GM23338 (cell line): ENCODE data around the gene RAB3IL1. TPM values are rescaled to one million over a fixed set of nuclear protein-coding genes. Genes with fewer than 3 reads are reported as not detected.

ENCODE experiments used
- ATAC-seq: fragments of 200-7000 bp; cut with Tn5 transposase; 3 replicates; pipeline ENCODE4 v1.9.1; 2020
- DNase-seq: peaks from one replicate; pipeline ENCODE4 v3.0.0-alpha.2; 2015; ENCODE audit warnings: low spot score
- H2AFZ ChIP-seq: fragments of 200-600 bp; sonication (generic); 2 replicates; pipeline ENCODE4 v1.8.0; 2016; ENCODE audit warnings: antibody characterized with exemption, mild to moderate bottlenecking, moderate library complexity
- H3F3A ChIP-seq: fragments of 200-600 bp; sonication (generic); replicated peaks from 2 replicates; pipeline ENCODE4 v1.8.0; 2017; ENCODE audit warnings: antibody characterized with exemption, mixed run types, low read depth
- H3K27ac ChIP-seq: fragments of 200-600 bp; sonication (generic); 2 replicates; pipeline ENCODE4 v1.6.1; 2016; ENCODE audit warnings: low read depth
- H3K27me3 ChIP-seq: fragments of 200-600 bp; sonication (generic); 2 replicates; pipeline ENCODE4 v1.8.0; 2016; ENCODE audit warnings: mild to moderate bottlenecking, mixed run types, moderate library complexity; ENCODE audit not compliant: insufficient read depth
- H3K36me3 ChIP-seq: fragments of 200-600 bp; sonication (generic); 2 replicates; pipeline ENCODE4 v1.8.0; 2016; ENCODE audit warnings: mild to moderate bottlenecking; ENCODE audit not compliant: insufficient read depth
- H3K4me1 ChIP-seq: fragments of 200-600 bp; sonication (generic); 2 replicates; pipeline ENCODE4 v1.8.0; 2016; ENCODE audit warnings: mild to moderate bottlenecking, moderate library complexity; ENCODE audit not compliant: insufficient read depth
- H3K4me2 ChIP-seq: fragments of 200-600 bp; sonication (generic); 2 replicates; pipeline ENCODE4 v1.7.1; 2017; ENCODE audit warnings: mixed run types
- H3K4me3 ChIP-seq: fragments of 200-600 bp; sonication (generic); 2 replicates; pipeline ENCODE4 v1.6.1; 2016; ENCODE audit warnings: mixed run types
- H3K79me2 ChIP-seq: fragments of 200-600 bp; sonication (generic); replicated peaks from 2 replicates; pipeline ENCODE4 v1.8.0; 2017; ENCODE audit warnings: mild to moderate bottlenecking; ENCODE audit not compliant: insufficient read depth
- H3K9me2 ChIP-seq: fragments of 200-600 bp; sonication (generic); 2 replicates; pipeline ENCODE4 v1.8.0; 2017; ENCODE audit not compliant: insufficient read depth
- H4K20me1 ChIP-seq: fragments of 200-600 bp; sonication (generic); replicated peaks from 2 replicates; pipeline ENCODE4 v1.8.0; 2017; ENCODE audit warnings: mild to moderate bottlenecking; ENCODE audit not compliant: insufficient read depth
- H3K27ac Mint-ChIP-seq: 2 replicates; pipeline ENCODE4 v1.8.0; 2020; ENCODE audit warnings: inconsistent platforms, mild to moderate bottlenecking, moderate library complexity, mixed read lengths
- H3K27me3 Mint-ChIP-seq: 3 replicates; pipeline ENCODE4 v1.8.0; 2022; ENCODE audit warnings: low read depth, mild to moderate bottlenecking, moderate library complexity, mixed read lengths, inconsistent platforms; ENCODE audit not compliant: insufficient read depth, poor library complexity
- H3K36me3 Mint-ChIP-seq: 3 replicates; pipeline ENCODE4 v1.8.0; 2021; ENCODE audit warnings: low read depth, mild to moderate bottlenecking, inconsistent platforms, moderate library complexity, mixed read lengths
- H3K4me1 Mint-ChIP-seq: 3 replicates; pipeline ENCODE4 v1.8.0; 2020; ENCODE audit warnings: mild to moderate bottlenecking, inconsistent platforms, mixed read lengths
- H3K4me3 Mint-ChIP-seq: 3 replicates; pipeline ENCODE4 v1.8.0; 2021; ENCODE audit warnings: moderate library complexity, mild to moderate bottlenecking, inconsistent platforms, mixed read lengths
- H3K9me3 Mint-ChIP-seq: 3 replicates; pipeline ENCODE4 v1.8.0; 2020; ENCODE audit warnings: moderate library complexity, mild to moderate bottlenecking, inconsistent platforms, mixed read lengths
- CREB1 ChIP-seq: fragments of 250-450 bp; sonication (Bioruptor Pico); IDR thresholded peaks from 2 replicates; pipeline ENCODE4 v1.5.0; 2020; ENCODE audit warnings: low read depth, mild to moderate bottlenecking, moderate library complexity
- CTCF ChIP-seq, 2 experiments: fragments of 200-600 bp in 1 of 2; sonication (generic) in 1 of 2; conservative IDR thresholded peaks; 2 replicates each; pipeline versions ENCODE4 v1.5.1 to v1.6.1; 2016 to 2017; ENCODE audit warnings: antibody characterized with exemption in 2 of 2, low read depth in 2 of 2, mild to moderate bottlenecking in 2 of 2, moderate library complexity in 1 of 2
- ETS1 ChIP-seq: IDR thresholded peaks from 2 replicates; pipeline ENCODE4 v1.6.1; 2016; ENCODE audit warnings: antibody characterized with exemption
- EZH2phosphoT487 ChIP-seq: fragments of 200-600 bp; sonication (generic); IDR thresholded peaks from one replicate; pipeline ENCODE4 v1.8.1; 2018; ENCODE audit warnings: antibody characterized with exemption; ENCODE audit not compliant: unreplicated experiment
- JUNB ChIP-seq: IDR thresholded peaks from one replicate; pipeline ENCODE4 v1.6.1; 2016; ENCODE audit warnings: antibody characterized with exemption; ENCODE audit not compliant: unreplicated experiment
- NANOG ChIP-seq: IDR thresholded peaks from 2 replicates; pipeline ENCODE4 v1.6.1; 2016; ENCODE audit warnings: antibody characterized with exemption, borderline replicate concordance
- ZNF114 ChIP-seq: fragments of 250-450 bp; sonication (Bioruptor Pico); IDR thresholded peaks from 2 replicates; pipeline ENCODE4 v1.5.0; 2020; ENCODE audit warnings: mild to moderate bottlenecking, moderate library complexity
- polyA plus RNA-seq: library from polyadenylated mRNA; unstranded; fragments of >200 nt; fragmentation: Nextera tagmentation; extraction: Ambion mirVana; gene quantifications from 2 replicates; pipeline ENCODE4 v1.2.1, GENCODE V29; 2016
- total RNA-seq: library from RNA; depleted of rRNA; stranded (reverse); fragments of >200 nt; shearing (Covaris generic); gene quantifications from 2 replicates; pipeline ENCODE4 v1.2.3, GENCODE V29; 2014

Gene RAB3IL1
- total and polyA plus RNA-seq, 2 experiments from 2014 or later = 2.7 to 3.4 TPM

GRCh38 chr11:61870541-61871031, 46.8 kb downstream of the RAB3IL1 start:
- no peaks in the 10 kb centered on the region for H3K9me3 Mint-ChIP-seq
- Histone ChIP-seq H3K79me2 (no peaks in the 10 kb centered on the region), H3K27ac (no peak overlapping the region), H3K4me3 (no peak overlapping the region), H3K9me2 (no peaks in the 10 kb centered on the region), H3K27me3 (no peaks in the 10 kb centered on the region), H2AFZ (peak overlapping the region; percentile 63; the same call in 1 of the 2 replicates), H3K36me3 (no peaks in the 10 kb centered on the region; the same call in 1 of the 2 replicates), H3K4me1 (peaks cover 20% of the 10 kb centered on the region), H3F3A (peaks cover 17% of the 10 kb centered on the region; the same call in 1 of the 2 replicates), H4K20me1 (no peaks in the 10 kb centered on the region), H3K4me2 (peak overlapping the region; percentile 68)
- no peak overlapping the region; the same call in 2 of the 3 replicates for H3K4me3 Mint-ChIP-seq
- H3K27ac Mint-ChIP-seq = no peak overlapping the region
- TF ChIP-seq JUNB (no peak), NANOG (no peak), EZH2phosphoT487 (no peak), CTCF (conservative IDR thresholded peaks at IDR 0.05; ENCODE audit: low read depth in 2 of 2) (no peak), CREB1 (CRISPR knock-in tag) (no peak), ZNF114 (no peak)
- peaks cover 19% of the 10 kb centered on the region for H3K27me3 Mint-ChIP-seq
- DNase-seq = no peak
- peaks cover 6% of the 10 kb centered on the region for H3K36me3 Mint-ChIP-seq
- peaks cover 34% of the 10 kb centered on the region for H3K4me1 Mint-ChIP-seq
- no peak for ATAC-seq

- peaks cover 19% of the 10 kb centered on the region for H3K27me3 Mint-ChIP-seq
- no peak for TF ChIP-seq CREB1 (CRISPR knock-in tag)
- TF ChIP-seq ZNF114 = no peak
- TF ChIP-seq ETS1 = no peak
- TF ChIP-seq CTCF (conservative IDR thresholded peaks at IDR 0.05; ENCODE audit: low read depth in 2 of 2) = no peak
- Histone ChIP-seq H3K9me2 (no peaks in the 10 kb centered on the region), H3K27ac (no peak overlapping the region), H3K4me2 (no peak overlapping the region), H3K27me3 (no peaks in the 10 kb centered on the region), H3K4me3 (no peak overlapping the region), H2AFZ (no peak overlapping the region), H3K4me1 (peaks cover 16% of the 10 kb centered on the region), H3F3A (peaks cover 17% of the 10 kb centered on the region; the same call in 1 of the 2 replicates), H4K20me1 (no peaks in the 10 kb centered on the region), H3K79me2 (no peaks in the 10 kb centered on the region), H3K36me3 (peaks cover 3% of the 10 kb centered on the region; the same call in 1 of the 2 replicates)
- peaks cover 11% of the 10 kb centered on the region for H3K36me3 Mint-ChIP-seq
- DNase-seq = no peak
- peaks cover 29% of the 10 kb centered on the region for H3K4me1 Mint-ChIP-seq
- ATAC-seq = no peak; the same call in 2 of the 3 replicates
- H3K9me3 Mint-ChIP-seq = no peaks in the 10 kb centered on the region
- no peak overlapping the region for H3K27ac Mint-ChIP-seq
- H3K4me3 Mint-ChIP-seq = no peak overlapping the region
Observed at GRCh38 chr11:61869708-61870451, 47.5 kb downstream of the RAB3IL1 start.
